Measurements from ENCODE around the gene LRBA. TPM values are rescaled to one million over a fixed set of nuclear protein-coding genes. Genes with fewer than 3 reads are reported as not detected.

The LRBA gene
- total and polyA plus RNA-seq, 8 donors: 43.3 to 62.5 (median 52.3) TPM

GRCh38 chr4:150771382-150771781 is 243.7 kb downstream of the LRBA start:
- Histone ChIP-seq H3K9me3 (no peaks in the 10 kb centered on the region), H3K4me1 (no peaks in the 10 kb centered on the region), H3K4me3 (no peak overlapping the region), H3K27ac (no peak overlapping the region), H3K36me3 (no peaks in the 10 kb centered on the region), H3K27me3 (no peaks in the 10 kb centered on the region)
- DNase-seq (no peak), ATAC-seq (no peak)
- intact Hi-C loops (cut with DNase I): no loop called here
- no peak for TF ChIP-seq CTCF (IDR thresholded peaks at IDR 0.05)

GRCh38 chr4:150769845-150770244 is 245.2 kb downstream of the LRBA start:
- Histone ChIP-seq H3K36me3 (no peaks in the 10 kb centered on the region), H3K4me1 (no peaks in the 10 kb centered on the region), H3K9me3 (no peaks in the 10 kb centered on the region), H3K27ac (no peak overlapping the region), H3K4me3 (no peak overlapping the region), H3K27me3 (no peaks in the 10 kb centered on the region)
- TF ChIP-seq CTCF (IDR thresholded peaks at IDR 0.05): no peak
- no peak for DNase-seq
- no peak for ATAC-seq
- intact Hi-C loops (cut with DNase I): no loop called here

DNA sequence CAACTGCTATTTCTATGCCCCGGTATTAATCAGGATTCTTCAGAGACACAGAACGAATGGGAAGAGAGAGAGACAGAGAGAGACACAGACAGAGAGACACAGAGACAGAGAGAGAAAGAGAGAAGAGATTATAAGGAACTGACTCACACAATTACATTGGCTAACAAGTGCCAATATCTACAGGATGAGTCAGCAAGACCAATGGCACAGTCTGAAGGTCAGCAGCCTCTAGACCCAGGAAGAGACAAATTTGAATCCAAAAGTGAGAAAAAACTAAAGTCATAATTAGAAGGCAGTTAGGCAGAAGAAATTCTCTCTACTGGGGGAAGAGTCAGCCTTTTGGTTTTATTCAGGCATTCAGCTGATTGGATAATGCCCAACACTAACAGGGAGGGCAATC is 245.8 kb downstream of the LRBA start:
- H3K4me1 ChIP-seq: no peaks in the 10 kb centered on the region
- no peaks in the 10 kb centered on the region for H3K9me3 ChIP-seq
- intact Hi-C loops (cut with DNase I): no loop called here
- no peaks in the 10 kb centered on the region for H3K36me3 ChIP-seq
- no peak for TF ChIP-seq CTCF (IDR thresholded peaks at IDR 0.05)
- ATAC-seq (peak; percentile 62), DNase-seq (no peak)
- no peak overlapping the region for H3K4me3 ChIP-seq
- H3K27me3 ChIP-seq: no peaks in the 10 kb centered on the region
- H3K27ac ChIP-seq: no peak overlapping the region

GRCh38 chr4:150768497-150768896 is 246.6 kb downstream of the LRBA start:
- no peak overlapping the region for H3K27ac ChIP-seq
- H3K4me3 ChIP-seq: no peak overlapping the region
- no peak for DNase-seq
- H3K9me3 ChIP-seq: no peaks in the 10 kb centered on the region
- no peaks in the 10 kb centered on the region for H3K36me3 ChIP-seq
- intact Hi-C loops (cut with DNase I): no loop called here
- H3K27me3 ChIP-seq: no peaks in the 10 kb centered on the region
- H3K4me1 ChIP-seq: no peaks in the 10 kb centered on the region
- no peak for TF ChIP-seq CTCF (IDR thresholded peaks at IDR 0.05)
- no peak for ATAC-seq

DNA sequence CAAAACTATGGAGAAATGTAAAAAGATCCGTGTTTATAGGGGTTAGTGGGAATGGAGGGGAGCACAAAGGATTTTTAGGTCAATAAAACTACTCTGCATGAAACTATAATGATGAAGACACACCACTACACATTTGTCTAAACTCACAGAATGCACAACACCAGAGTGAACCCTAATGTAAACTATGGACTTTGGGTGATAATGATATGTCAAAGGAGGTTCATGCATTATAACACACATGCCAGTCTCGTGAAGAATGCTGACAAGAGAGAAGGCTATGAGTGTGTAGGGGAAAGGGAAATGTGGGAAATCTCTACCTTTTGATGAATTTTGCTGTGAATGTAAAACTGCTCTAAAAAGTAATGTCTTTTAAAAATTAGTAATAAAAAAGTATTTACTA is 249.9 kb downstream of the LRBA start:
- Histone ChIP-seq H3K27ac (no peak overlapping the region), H3K27me3 (no peaks in the 10 kb centered on the region), H3K4me3 (no peak overlapping the region), H3K4me1 (no peaks in the 10 kb centered on the region), H3K36me3 (no peaks in the 10 kb centered on the region), H3K9me3 (no peaks in the 10 kb centered on the region)
- ATAC-seq (no peak), DNase-seq (no peak)
- no peak for TF ChIP-seq CTCF (IDR thresholded peaks at IDR 0.05)
- intact Hi-C loops (cut with DNase I): no loop called here
